A549 (cell line): Measurements from ENCODE around the gene IL10. TPM values are rescaled to one million over a fixed set of nuclear protein-coding genes. Genes with fewer than 3 reads are reported as not detected.

Experiments used
- ATAC-seq, 2 experiments: fragments of 200-7000 bp in 1 of 2; fragments of >200 bp in 1 of 2; cut with Nextera tagmentation in 1 of 2; cut with Tn5 transposase in 1 of 2; 3 replicates each; pipeline versions ENCODE4 v1.8.0 to v1.9.1; 2018 to 2020; ENCODE audit warnings: mild to moderate bottlenecking in 1 of 2, moderate library complexity in 1 of 2
- CTCF ChIA-PET: fragments of 300-600 bp; sonication (Branson Sonifier 250); formaldehyde crosslinking; extraction: SDS; loops from one replicate; lab custom pipeline; 2021; ENCODE audit warnings: antibody characterized with exemption, inconsistent platforms; lab: Yijun Ruan, JAX
- POLR2A ChIA-PET: fragments of 350-600 bp; formaldehyde crosslinking; extraction: SDS; loops from one replicate; lab custom pipeline; 2021; ENCODE audit warnings: antibody characterized with exemption, inconsistent platforms; lab: Yijun Ruan, JAX
- DNase-seq, 2 experiments: peaks; one replicate each; pipeline versions ENCODE4 v3.0.0 to v3.0.0-alpha.2; 2011 to 2016; ENCODE audit warnings: low read depth in 1 of 2, low spot score in 1 of 2
- FAIRE-seq: peaks from 2 replicates; lab custom pipeline; 2011; peaks lifted over from hg19 to GRCh38; lab: Jason Lieb, UNC
- H3K27ac ChIP-seq, 2 experiments: fragments of >200 bp; sonication (Bioruptor Twin); formaldehyde crosslinking; 3 replicates each; pipeline ENCODE4 v1.5.1; 2016 to 2017
- H3K4me1 ChIP-seq: fragments of >200 bp; sonication (Bioruptor Twin); formaldehyde crosslinking; 3 replicates; pipeline ENCODE4 v1.6.1; 2016
- H3K4me2 ChIP-seq: fragments of >200 bp; sonication (Bioruptor Twin); formaldehyde crosslinking; 3 replicates; pipeline ENCODE4 v1.6.1; 2016
- H3K4me3 ChIP-seq: fragments of >200 bp; sonication (Bioruptor Twin); formaldehyde crosslinking; 3 replicates; pipeline ENCODE4 v1.5.1; 2016
- H3K9me3 ChIP-seq: fragments of >200 bp; sonication (Bioruptor Twin); formaldehyde crosslinking; 3 replicates; pipeline ENCODE4 v1.6.1; 2016
- CEBPB ChIP-seq, 2 experiments: fragments of >200 bp in 1 of 2; sonication (Bioruptor Twin) in 1 of 2; formaldehyde crosslinking in 1 of 2; IDR thresholded peaks; 2 replicates each; pipeline ENCODE4 v1.6.1; 2012 to 2016
- CTCF ChIP-seq: fragments of >200 bp; sonication (Bioruptor Twin); formaldehyde crosslinking; IDR thresholded peaks from 3 replicates; pipeline ENCODE4 v1.5.1; 2016
- E2F6 ChIP-seq: IDR thresholded peaks from 2 replicates; pipeline ENCODE4 v1.6.1; 2012; ENCODE audit warnings: low read depth, borderline replicate concordance
- EHF ChIP-seq: fragments of 250-450 bp; sonication (Bioruptor Pico); IDR thresholded peaks from 2 replicates; pipeline ENCODE4 v1.5.0; 2020; ENCODE audit warnings: mild to moderate bottlenecking
- ELK1 ChIP-seq: fragments of 150-350 bp; IDR thresholded peaks from 2 replicates; pipeline ENCODE4 v1.6.1; 2014; ENCODE audit warnings: low read depth, mild to moderate bottlenecking, low read length
- EP300 ChIP-seq, 2 experiments: fragments of >200 bp; sonication (Bioruptor Twin); formaldehyde crosslinking; IDR thresholded peaks; 2 replicates in 1 of 2; 3 replicates in 1 of 2; pipeline ENCODE4 v1.6.1; 2016 to 2017
- FOXS1 ChIP-seq: fragments of 250-450 bp; sonication (Bioruptor Pico); IDR thresholded peaks from 2 replicates; pipeline ENCODE4 v1.5.0; 2020; ENCODE audit warnings: mild to moderate bottlenecking, moderate library complexity
- GATA3 ChIP-seq: IDR thresholded peaks from 2 replicates; pipeline ENCODE4 v1.6.1; 2012; ENCODE audit warnings: borderline replicate concordance
- HDAC2 ChIP-seq: fragments of 200-600 bp; sonication (generic); IDR thresholded peaks from 2 replicates; pipeline ENCODE4 v1.6.1; 2016
- HEYL ChIP-seq: fragments of 250-450 bp; sonication (Bioruptor Pico); IDR thresholded peaks from 2 replicates; pipeline ENCODE4 v1.8.0; 2021; ENCODE audit warnings: mild to moderate bottlenecking, moderate library complexity
- HOXA7 ChIP-seq: fragments of 250-450 bp; sonication (Bioruptor Pico); IDR thresholded peaks from 2 replicates; pipeline ENCODE4 v1.5.0; 2020; ENCODE audit warnings: mild to moderate bottlenecking, moderate library complexity
- HOXB13 ChIP-seq: fragments of 250-450 bp; sonication (Bioruptor Pico); IDR thresholded peaks from 2 replicates; pipeline ENCODE4 v1.5.0; 2020; ENCODE audit warnings: low read depth, mild to moderate bottlenecking, moderate library complexity
- NPAS2 ChIP-seq: fragments of 250-450 bp; sonication (Bioruptor Pico); IDR thresholded peaks from 2 replicates; pipeline ENCODE4 v1.8.0; 2022; ENCODE audit warnings: mild to moderate bottlenecking, moderate library complexity, borderline replicate concordance
- PHF8 ChIP-seq: fragments of 200-600 bp; sonication (generic); IDR thresholded peaks from 2 replicates; pipeline ENCODE4 v1.6.1; 2016; ENCODE audit warnings: low read depth, mild to moderate bottlenecking, antibody characterized with exemption, moderate library complexity, borderline replicate concordance
- POLR2A ChIP-seq: IDR thresholded peaks from 2 replicates; pipeline ENCODE4 v1.6.1; 2012; ENCODE audit warnings: mild to moderate bottlenecking, low read length
- RCOR1 ChIP-seq: fragments of 150-350 bp; IDR thresholded peaks from 2 replicates; pipeline ENCODE4 v1.6.1; 2014; ENCODE audit warnings: antibody characterized with exemption, low read length, low read depth
- RFX5 ChIP-seq: fragments of 450-650 bp; IDR thresholded peaks from 2 replicates; pipeline ENCODE4 v1.7.1; 2014; ENCODE audit warnings: antibody characterized with exemption, mild to moderate bottlenecking, moderate library complexity
- SREBF2 ChIP-seq: fragments of 450-650 bp; IDR thresholded peaks from 2 replicates; pipeline ENCODE4 v1.6.1; 2014; ENCODE audit warnings: mild to moderate bottlenecking, moderate library complexity
- ZSCAN20 ChIP-seq: fragments of 250-450 bp; sonication (Bioruptor Pico); IDR thresholded peaks from 2 replicates; pipeline ENCODE4 v1.8.0; 2022; ENCODE audit warnings: mild to moderate bottlenecking, moderate library complexity
- WGBS: methylation state at CpG from one replicate; pipeline ENCODE4 v1.1.6; 2017; ENCODE audit errors: missing lambda C conversion rate; 5-methylcytosine and 5-hydroxymethylcytosine counted together
- polyA plus RNA-seq, 4 experiments: library from polyadenylated mRNA; depleted of rRNA in 3 of 4; stranded (reverse); fragments of >200 nt; fragmentation: RNase III in 1 of 4; extraction: RNeasy Plus Mini Kit Qiagen cat#74134 plus additional on column Dnase treatment in 1 of 4; gene quantifications; 2 replicates in 3 of 4; 3 replicates in 1 of 4; pipeline ENCODE4 v1.2.3, GENCODE V29; 2011 to 2017
- TF ChIP-seq, protein P1 (sequence below): fragments of 250-450 bp; sonication (Bioruptor Pico); IDR thresholded peaks from 2 replicates; pipeline ENCODE4 v1.5.0; 2021; ENCODE audit warnings: mild to moderate bottlenecking, moderate library complexity, borderline replicate concordance

IL10 gene
- polyA plus RNA-seq, 2 of the 4 experiments (the other 2 are of a cell fraction), result not detected

GRCh38 chr1:206754011-206754410 lies 18.3 kb downstream of the IL10 start:
- WGBS, result 35% methylated on average over 1 of the region's 1 CpG
- no peak overlapping the region for H3K4me3 ChIP-seq
- no peaks in the 10 kb centered on the region for H3K4me1 ChIP-seq
- ChIA-PET CTCF (interaction anchor here (0.6 to 0.8 kb wide), 2 partner anchors 180 to 209 kb away, joined by 3 read pairs; no protein-coding TSS in a partner anchor), POLR2A (no interaction called here)
- TF ChIP-seq FOXS1 (no peak), SREBF2 (no peak), HDAC2 (no peak), ZSCAN20 (no peak), HOXB13 (CRISPR knock-in tag) (no peak), E2F6 (no peak), POLR2A (no peak), ELK1 (no peak), HEYL (CRISPR knock-in tag) (no peak), GATA3 (no peak), HOXA7 (CRISPR knock-in tag) (no peak), RCOR1 (no peak), PHF8 (no peak), NPAS2 (no peak), EHF (CRISPR knock-in tag) (no peak), CEBPB (IDR thresholded peaks at IDR 0.05) (no peak), EP300 (IDR thresholded peaks at IDR 0.05) (no peak), CTCF (no peak)
- TF ChIP-seq, protein P1, sequence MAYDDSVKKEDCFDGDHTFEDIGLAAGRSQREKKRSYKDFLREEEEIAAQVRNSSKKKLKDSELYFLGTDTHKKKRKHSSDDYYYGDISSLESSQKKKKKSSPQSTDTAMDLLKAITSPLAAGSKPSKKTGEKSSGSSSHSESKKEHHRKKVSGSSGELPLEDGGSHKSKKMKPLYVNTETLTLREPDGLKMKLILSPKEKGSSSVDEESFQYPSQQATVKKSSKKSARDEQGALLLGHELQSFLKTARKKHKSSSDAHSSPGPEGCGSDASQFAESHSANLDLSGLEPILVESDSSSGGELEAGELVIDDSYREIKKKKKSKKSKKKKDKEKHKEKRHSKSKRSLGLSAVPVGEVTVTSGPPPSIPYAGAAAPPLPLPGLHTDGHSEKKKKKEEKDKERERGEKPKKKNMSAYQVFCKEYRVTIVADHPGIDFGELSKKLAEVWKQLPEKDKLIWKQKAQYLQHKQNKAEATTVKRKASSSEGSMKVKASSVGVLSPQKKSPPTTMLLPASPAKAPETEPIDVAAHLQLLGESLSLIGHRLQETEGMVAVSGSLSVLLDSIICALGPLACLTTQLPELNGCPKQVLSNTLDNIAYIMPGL (CRISPR knock-in tag), result no peak
- ATAC-seq, result no peak
- H3K4me2 ChIP-seq, result no peak overlapping the region
- no peak overlapping the region for H3K27ac ChIP-seq
- DNase-seq, result no peak
- FAIRE-seq, result no peak
- no peaks in the 10 kb centered on the region for H3K9me3 ChIP-seq

DNA sequence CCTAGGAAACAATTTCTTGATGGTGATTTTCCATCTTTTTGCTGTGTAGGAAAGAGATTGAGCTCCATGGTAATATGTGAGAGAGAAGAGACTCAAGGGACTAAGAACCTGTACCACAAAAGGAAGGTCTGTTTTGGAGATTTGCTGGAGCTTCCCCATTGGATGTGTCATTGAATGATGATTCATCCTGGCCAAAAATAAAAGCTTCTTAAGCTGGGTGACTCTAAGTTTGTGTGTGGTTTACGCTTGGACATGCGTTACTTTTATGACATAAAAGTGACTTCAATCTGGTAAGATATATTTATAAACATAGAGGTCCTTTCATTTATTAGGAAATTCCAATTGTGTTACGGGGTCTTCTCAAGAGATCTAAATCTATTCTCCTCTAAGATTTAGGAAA lies 19.2 kb downstream of the IL10 start:
- ChIA-PET POLR2A (no interaction called here), CTCF (interaction anchor here (1.0 to 1.2 kb wide), 3 partner anchors 8 to 19 kb away, joined by 4 to 5 read pairs (median 4); no protein-coding TSS in a partner anchor)
- FAIRE-seq (no peak), ATAC-seq (no peak), DNase-seq (no peak)
- no peaks in the 10 kb centered on the region for H3K9me3 ChIP-seq
- WGBS, result 89% methylated on average over 3 of the region's 3 CpGs
- no peaks in the 10 kb centered on the region for H3K4me1 ChIP-seq
- H3K27ac ChIP-seq, result no peak overlapping the region
- H3K4me2 ChIP-seq, result no peak overlapping the region
- TF ChIP-seq HEYL (CRISPR knock-in tag) (no peak), ELK1 (no peak), SREBF2 (no peak), RFX5 (no peak), ZSCAN20 (no peak), POLR2A (no peak)
- TF ChIP-seq, protein P1 (CRISPR knock-in tag), result no peak
- no peak overlapping the region for H3K4me3 ChIP-seq
